HCT116 (cell line): ENCODE results near the gene SMG6.

Experiments used
- ATF3 ChIP-seq: IDR thresholded peaks from 2 replicates; pipeline ENCODE4 v1.6.1; 2012
- CEBPB ChIP-seq: IDR thresholded peaks from 2 replicates; pipeline ENCODE4 v1.6.1; 2012; ENCODE audit warnings: low read depth
- EZH2 ChIP-seq: fragments of 200-600 bp; sonication (generic); IDR thresholded peaks from 2 replicates; pipeline ENCODE4 v1.6.1; 2017; ENCODE audit warnings: antibody characterized with exemption, mixed run types
- EZH2phosphoT487 ChIP-seq: fragments of 200-600 bp; IDR thresholded peaks from 2 replicates; pipeline ENCODE4 v1.6.1; 2018; ENCODE audit warnings: antibody characterized with exemption, borderline replicate concordance
- MAX ChIP-seq: IDR thresholded peaks from 2 replicates; pipeline ENCODE4 v1.6.1; 2012
- POLR2A ChIP-seq: IDR thresholded peaks from 2 replicates; pipeline ENCODE4 v1.7.0; 2011; ENCODE audit warnings: borderline replicate concordance; ENCODE audit not compliant: insufficient read depth, insufficient read length; ENCODE audit errors: extremely low read depth
- RAD21 ChIP-seq: IDR thresholded peaks from 2 replicates; pipeline ENCODE4 v1.6.1; 2012; ENCODE audit warnings: low read depth, mild to moderate bottlenecking
- YY1 ChIP-seq: IDR thresholded peaks from 2 replicates; pipeline ENCODE4 v1.6.1; 2011; ENCODE audit warnings: low read length, low read depth, moderate library complexity, mild to moderate bottlenecking; ENCODE audit not compliant: insufficient replicate concordance; ENCODE audit errors: extremely low read depth
- ZFX ChIP-seq: fragments of 450-650 bp; IDR thresholded peaks from 2 replicates; pipeline ENCODE4 v1.6.1; 2017
- ZNF274 ChIP-seq: fragments of 200-500 bp; sonication (Bioruptor generic); IDR thresholded peaks from 2 replicates; pipeline ENCODE4 v1.6.1; 2014; ENCODE audit warnings: mild to moderate bottlenecking, low read depth, low read length, inconsistent platforms
- TF ChIP-seq, protein P1 (sequence below), 3 experiments: fragments of 200-600 bp in 1 of 3; sonication (generic) in 1 of 3; IDR thresholded peaks in 2 of 3; conservative IDR thresholded peaks in 1 of 3; 2 replicates each; pipeline ENCODE4 v1.5.1; 2012 to 2017; ENCODE audit warnings: low read depth in 2 of 3, low read length in 2 of 3, antibody characterized with exemption in 1 of 3, borderline replicate concordance in 1 of 3, control low read depth in 1 of 3, mild to moderate bottlenecking in 1 of 3, mixed read lengths in 1 of 3, mixed run types in 1 of 3, moderate library complexity in 1 of 3; ENCODE audit not compliant: insufficient read depth in 1 of 3

GRCh38 chr17:2247005-2247404 is 56.6 kb downstream of the SMG6 start:
- TF ChIP-seq CEBPB, result no peak
- TF ChIP-seq, protein P1, sequence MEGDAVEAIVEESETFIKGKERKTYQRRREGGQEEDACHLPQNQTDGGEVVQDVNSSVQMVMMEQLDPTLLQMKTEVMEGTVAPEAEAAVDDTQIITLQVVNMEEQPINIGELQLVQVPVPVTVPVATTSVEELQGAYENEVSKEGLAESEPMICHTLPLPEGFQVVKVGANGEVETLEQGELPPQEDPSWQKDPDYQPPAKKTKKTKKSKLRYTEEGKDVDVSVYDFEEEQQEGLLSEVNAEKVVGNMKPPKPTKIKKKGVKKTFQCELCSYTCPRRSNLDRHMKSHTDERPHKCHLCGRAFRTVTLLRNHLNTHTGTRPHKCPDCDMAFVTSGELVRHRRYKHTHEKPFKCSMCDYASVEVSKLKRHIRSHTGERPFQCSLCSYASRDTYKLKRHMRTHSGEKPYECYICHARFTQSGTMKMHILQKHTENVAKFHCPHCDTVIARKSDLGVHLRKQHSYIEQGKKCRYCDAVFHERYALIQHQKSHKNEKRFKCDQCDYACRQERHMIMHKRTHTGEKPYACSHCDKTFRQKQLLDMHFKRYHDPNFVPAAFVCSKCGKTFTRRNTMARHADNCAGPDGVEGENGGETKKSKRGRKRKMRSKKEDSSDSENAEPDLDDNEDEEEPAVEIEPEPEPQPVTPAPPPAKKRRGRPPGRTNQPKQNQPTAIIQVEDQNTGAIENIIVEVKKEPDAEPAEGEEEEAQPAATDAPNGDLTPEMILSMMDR (IDR thresholded peaks at IDR 0.05 in 2 of 3, conservative IDR thresholded peaks at IDR 0.05 in 1 of 3; ENCODE audit: borderline replicate concordance in 1 of 3, insufficient read depth in 1 of 3, low read depth in 2 of 3, low read length in 2 of 3), result no peak
- TF ChIP-seq POLR2A, result no peak
- TF ChIP-seq EZH2, result no peak
- no peak for TF ChIP-seq RAD21
- TF ChIP-seq ATF3, result no peak
- no peak for TF ChIP-seq EZH2phosphoT487
- no peak for TF ChIP-seq MAX
- TF ChIP-seq ZFX, result no peak
- no peak for TF ChIP-seq ZNF274
- no peak for TF ChIP-seq YY1
